Panc1 (cell line): ENCODE measurements around the gene SPATC1L.

Source experiments
- CTCF ChIP-seq: fragments of 450-650 bp; IDR thresholded peaks from 2 replicates; pipeline ENCODE4 v1.5.1; 2017; ENCODE audit warnings: mild to moderate bottlenecking
- POLR2AphosphoS5 ChIP-seq: IDR thresholded peaks from 2 replicates; pipeline ENCODE4 v1.6.1; 2012; ENCODE audit warnings: mild to moderate bottlenecking, low read depth, low read length, moderate library complexity
- REST ChIP-seq, 2 experiments: IDR thresholded peaks; 2 replicates each; pipeline ENCODE4 v1.6.1; 2011 to 2012; ENCODE audit warnings: low read depth in 2 of 2, control low read depth in 1 of 2, low read length in 1 of 2, mild to moderate bottlenecking in 1 of 2, moderate library complexity in 1 of 2; ENCODE audit not compliant: insufficient read depth in 1 of 2
- SIN3A ChIP-seq: IDR thresholded peaks from 2 replicates; pipeline ENCODE4 v1.6.1; 2012; ENCODE audit warnings: low read depth, mild to moderate bottlenecking, low read length, moderate library complexity, borderline replicate concordance; ENCODE audit not compliant: insufficient read depth
- TCF7L2 ChIP-seq: IDR thresholded peaks from 2 replicates; pipeline ENCODE4 v1.6.1; 2011; ENCODE audit warnings: mild to moderate bottlenecking, low read depth, low read length, inconsistent platforms

GRCh38 chr21:46129846-46130651, 54.2 kb downstream of the SPATC1L start:
- TF ChIP-seq CTCF, result no peak
- TF ChIP-seq POLR2AphosphoS5, result no peak
- no peak for TF ChIP-seq TCF7L2
- TF ChIP-seq REST (IDR thresholded peaks at IDR 0.05; ENCODE audit: insufficient read depth in 1 of 2, low read depth in 2 of 2, low read length in 1 of 2), result no peak
- TF ChIP-seq SIN3A, result no peak
